ENCODE data around the gene SBK1. TPM values are rescaled to one million over a fixed set of nuclear protein-coding genes. Genes with fewer than 3 reads are reported as not detected.

SBK1 gene
- total and polyA plus RNA-seq, 10 of the 15 experiments (the other 5 are each of a cell fraction or from before 2014, with no cell fraction given), result 0.04 to 0.26 (median 0.06) TPM; not detected in 4

DNA sequence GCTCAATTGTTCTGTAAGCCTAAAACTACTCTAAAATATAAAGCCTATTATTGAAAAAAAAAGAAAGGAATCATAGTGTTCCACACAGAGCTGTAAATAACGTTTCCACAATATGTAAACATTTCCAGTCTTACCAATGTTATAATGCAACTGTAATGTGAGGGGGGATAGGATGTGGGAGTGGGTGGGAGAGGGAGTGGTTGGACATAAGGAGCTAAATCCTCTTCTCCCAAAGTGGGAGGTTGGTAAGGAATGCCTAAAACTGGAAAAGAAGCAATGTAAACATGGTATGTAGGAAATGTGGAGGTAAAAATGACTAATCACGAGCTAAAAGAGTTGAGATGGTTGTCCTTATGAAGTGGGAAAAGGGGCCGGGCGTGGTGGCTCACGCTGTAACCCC is 17.6 kb upstream of the SBK1 start:
- intact Hi-C loops (cut with micrococcal nuclease; ENCODE audit: unreplicated experiment) (no loop called here), in situ Hi-C loops (cut with MboI) (loop anchor here (5.0 kb wide), 1 partner anchor 38 kb away; no protein-coding TSS in a partner anchor)
- SMC1A ChIA-PET (ENCODE audit: uncharacterized antibody, unreplicated experiment), result interaction anchor here (0.9 to 1.1 kb wide), 2 partner anchors 25 to 42 kb away, joined by 3 read pairs; no protein-coding TSS in a partner anchor
- Histone ChIP-seq H2AFZ (ENCODE audit: control insufficient read depth, low read depth, low read length) (no peak overlapping the region), H3K4me1 (ENCODE audit: control insufficient read depth, insufficient read depth, low read length) (peaks cover 2% of the 10 kb centered on the region; the same call in 1 of the 2 replicates), H3K36me3 (ENCODE audit: control insufficient read depth in 2 of 2, insufficient read depth in 2 of 2, low read length in 1 of 2) (no peaks in the 10 kb centered on the region), H3K4me2 (ENCODE audit: control insufficient read depth, insufficient read depth) (no peak overlapping the region), H3K27me3 (replicated peaks in 1 of 2; ENCODE audit: control insufficient read depth in 2 of 2, insufficient read depth in 2 of 2, low read length in 1 of 2) (no peaks in the 10 kb centered on the region; a peak in 1 of 4 replicates), H3K79me2 (ENCODE audit: control insufficient read depth, insufficient read depth, low read length) (no peaks in the 10 kb centered on the region), H4K20me1 (ENCODE audit: control insufficient read depth, insufficient read depth) (no peaks in the 10 kb centered on the region), H3K9ac (ENCODE audit: control insufficient read depth, insufficient read depth, low read length) (no peak overlapping the region), H3K4me3 (no peak overlapping the region), H3K9me3 (replicated peaks; ENCODE audit: control insufficient read depth, insufficient read depth, low read length) (no peaks in the 10 kb centered on the region), H3K27ac (ENCODE audit: control insufficient read depth, insufficient read depth) (no peak overlapping the region)
- WGBS (ENCODE audit: insufficient coverage, insufficient replicate concordance, low lambda C conversion rate, missing lambda C conversion rate), result 0% methylated on average over 5 of the region's 5 CpGs
- POLR2A ChIA-PET, result no interaction called here
- no peak for DNase-seq (ENCODE audit: low read depth, low spot score)
- FAIRE-seq, result no peak
- CTCF ChIA-PET, result interaction anchor here (1.1 to 1.2 kb wide), 2 partner anchors 47 to 50 kb away, joined by 3 read pairs; no protein-coding TSS in a partner anchor
- RAD21 ChIA-PET (ENCODE audit: unreplicated experiment), result no interaction called here
- no peak for ATAC-seq
- BruUV-seq (replicated peaks), result no TSS peak
- no peak for TF ChIP-seq NR2F1 (conservative IDR thresholded peaks at IDR 0.05)
- TF ChIP-seq, protein P1, sequence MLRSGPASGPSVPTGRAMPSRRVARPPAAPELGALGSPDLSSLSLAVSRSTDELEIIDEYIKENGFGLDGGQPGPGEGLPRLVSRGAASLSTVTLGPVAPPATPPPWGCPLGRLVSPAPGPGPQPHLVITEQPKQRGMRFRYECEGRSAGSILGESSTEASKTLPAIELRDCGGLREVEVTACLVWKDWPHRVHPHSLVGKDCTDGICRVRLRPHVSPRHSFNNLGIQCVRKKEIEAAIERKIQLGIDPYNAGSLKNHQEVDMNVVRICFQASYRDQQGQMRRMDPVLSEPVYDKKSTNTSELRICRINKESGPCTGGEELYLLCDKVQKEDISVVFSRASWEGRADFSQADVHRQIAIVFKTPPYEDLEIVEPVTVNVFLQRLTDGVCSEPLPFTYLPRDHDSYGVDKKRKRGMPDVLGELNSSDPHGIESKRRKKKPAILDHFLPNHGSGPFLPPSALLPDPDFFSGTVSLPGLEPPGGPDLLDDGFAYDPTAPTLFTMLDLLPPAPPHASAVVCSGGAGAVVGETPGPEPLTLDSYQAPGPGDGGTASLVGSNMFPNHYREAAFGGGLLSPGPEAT (IDR thresholded peaks at IDR 0.05; ENCODE audit: low read depth), result no peak

DNA sequence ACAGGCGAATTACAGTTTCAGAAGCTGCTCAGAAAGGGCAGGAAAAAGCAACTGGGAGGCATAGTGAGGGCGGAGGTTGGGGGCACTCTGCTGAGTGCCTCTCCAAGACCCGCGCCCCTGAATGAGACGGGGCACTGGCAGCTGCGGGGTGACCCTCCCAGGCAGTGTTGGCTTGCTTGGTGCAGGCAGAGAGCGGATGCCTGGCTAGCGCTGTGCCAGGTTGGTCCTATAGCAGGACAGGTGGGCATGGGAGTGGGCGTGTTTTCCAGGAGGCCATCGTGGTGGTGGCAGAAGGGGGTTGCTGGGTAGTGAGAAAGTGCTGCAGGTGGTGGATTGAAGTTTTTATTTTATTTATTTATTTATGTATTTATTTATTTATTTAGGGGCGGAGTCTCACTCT is 16.0 kb upstream of the SBK1 start:
- no peaks in the 10 kb centered on the region for H4K20me1 ChIP-seq (ENCODE audit: control insufficient read depth, insufficient read depth)
- BruUV-seq (replicated peaks), result no TSS peak
- no peak overlapping the region for H3K27ac ChIP-seq (ENCODE audit: control insufficient read depth, insufficient read depth)
- H3K9me3 ChIP-seq (replicated peaks; ENCODE audit: control insufficient read depth, insufficient read depth, low read length), result no peaks in the 10 kb centered on the region
- no peak for ATAC-seq
- ChIA-PET RAD21 (ENCODE audit: unreplicated experiment) (no interaction called here), SMC1A (ENCODE audit: uncharacterized antibody, unreplicated experiment) (interaction anchor here (1.6 kb wide), 1 partner anchor 41 kb away, joined by 5 read pairs; no protein-coding TSS in a partner anchor), CTCF (interaction anchor here (3.9 kb wide), 1 partner anchor 41 kb away, joined by 20 read pairs; no protein-coding TSS in a partner anchor), POLR2A (no interaction called here)
- in situ Hi-C loops (cut with MboI) (loop anchor here (5.0 kb wide), 1 partner anchor 36 kb away; no protein-coding TSS in a partner anchor), intact Hi-C loops (cut with micrococcal nuclease; ENCODE audit: unreplicated experiment) (no loop called here)
- no peaks in the 10 kb centered on the region for H3K36me3 ChIP-seq (ENCODE audit: control insufficient read depth in 2 of 2, insufficient read depth in 2 of 2, low read length in 1 of 2)
- WGBS (ENCODE audit: insufficient coverage, insufficient replicate concordance, low lambda C conversion rate, missing lambda C conversion rate), result 46% methylated on average over 11 of the region's 11 CpGs
- H3K9ac ChIP-seq (ENCODE audit: control insufficient read depth, insufficient read depth, low read length), result no peak overlapping the region
- DNase-seq (ENCODE audit: low read depth, low spot score), result no peak
- H3K4me2 ChIP-seq (ENCODE audit: control insufficient read depth, insufficient read depth), result no peak overlapping the region
- no peaks in the 10 kb centered on the region; a peak in 1 of 4 replicates for H3K27me3 ChIP-seq (replicated peaks in 1 of 2; ENCODE audit: control insufficient read depth in 2 of 2, insufficient read depth in 2 of 2, low read length in 1 of 2)
- no peak overlapping the region for H2AFZ ChIP-seq (ENCODE audit: control insufficient read depth, low read depth, low read length)
- peaks cover 2% of the 10 kb centered on the region; the same call in 1 of the 2 replicates for H3K4me1 ChIP-seq (ENCODE audit: control insufficient read depth, insufficient read depth, low read length)
- no peak for FAIRE-seq
- H3K79me2 ChIP-seq (ENCODE audit: control insufficient read depth, insufficient read depth, low read length), result no peaks in the 10 kb centered on the region
- no peak overlapping the region for H3K4me3 ChIP-seq
- TF ChIP-seq BCL11A (IDR thresholded peaks at IDR 0.05; ENCODE audit: low read depth, low read length) (no peak), PAX8 (IDR thresholded peaks at IDR 0.05) (no peak), NFYA (IDR thresholded peaks at IDR 0.05; ENCODE audit: borderline replicate concordance, low read depth, low read length) (no peak), TBL1XR1 (IDR thresholded peaks at IDR 0.05; ENCODE audit: low read depth, low read length) (no peak), RBBP5 (conservative IDR thresholded peaks at IDR 0.05) (no peak), IKZF2 (IDR thresholded peaks at IDR 0.05) (no peak)
- TF ChIP-seq, protein P2, sequence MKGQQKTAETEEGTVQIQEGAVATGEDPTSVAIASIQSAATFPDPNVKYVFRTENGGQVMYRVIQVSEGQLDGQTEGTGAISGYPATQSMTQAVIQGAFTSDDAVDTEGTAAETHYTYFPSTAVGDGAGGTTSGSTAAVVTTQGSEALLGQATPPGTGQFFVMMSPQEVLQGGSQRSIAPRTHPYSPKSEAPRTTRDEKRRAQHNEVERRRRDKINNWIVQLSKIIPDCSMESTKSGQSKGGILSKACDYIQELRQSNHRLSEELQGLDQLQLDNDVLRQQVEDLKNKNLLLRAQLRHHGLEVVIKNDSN (IDR thresholded peaks at IDR 0.05; ENCODE audit: borderline replicate concordance, extremely low read length, insufficient read depth, low read depth, low read length), result no peak
- TF ChIP-seq, protein P3, sequence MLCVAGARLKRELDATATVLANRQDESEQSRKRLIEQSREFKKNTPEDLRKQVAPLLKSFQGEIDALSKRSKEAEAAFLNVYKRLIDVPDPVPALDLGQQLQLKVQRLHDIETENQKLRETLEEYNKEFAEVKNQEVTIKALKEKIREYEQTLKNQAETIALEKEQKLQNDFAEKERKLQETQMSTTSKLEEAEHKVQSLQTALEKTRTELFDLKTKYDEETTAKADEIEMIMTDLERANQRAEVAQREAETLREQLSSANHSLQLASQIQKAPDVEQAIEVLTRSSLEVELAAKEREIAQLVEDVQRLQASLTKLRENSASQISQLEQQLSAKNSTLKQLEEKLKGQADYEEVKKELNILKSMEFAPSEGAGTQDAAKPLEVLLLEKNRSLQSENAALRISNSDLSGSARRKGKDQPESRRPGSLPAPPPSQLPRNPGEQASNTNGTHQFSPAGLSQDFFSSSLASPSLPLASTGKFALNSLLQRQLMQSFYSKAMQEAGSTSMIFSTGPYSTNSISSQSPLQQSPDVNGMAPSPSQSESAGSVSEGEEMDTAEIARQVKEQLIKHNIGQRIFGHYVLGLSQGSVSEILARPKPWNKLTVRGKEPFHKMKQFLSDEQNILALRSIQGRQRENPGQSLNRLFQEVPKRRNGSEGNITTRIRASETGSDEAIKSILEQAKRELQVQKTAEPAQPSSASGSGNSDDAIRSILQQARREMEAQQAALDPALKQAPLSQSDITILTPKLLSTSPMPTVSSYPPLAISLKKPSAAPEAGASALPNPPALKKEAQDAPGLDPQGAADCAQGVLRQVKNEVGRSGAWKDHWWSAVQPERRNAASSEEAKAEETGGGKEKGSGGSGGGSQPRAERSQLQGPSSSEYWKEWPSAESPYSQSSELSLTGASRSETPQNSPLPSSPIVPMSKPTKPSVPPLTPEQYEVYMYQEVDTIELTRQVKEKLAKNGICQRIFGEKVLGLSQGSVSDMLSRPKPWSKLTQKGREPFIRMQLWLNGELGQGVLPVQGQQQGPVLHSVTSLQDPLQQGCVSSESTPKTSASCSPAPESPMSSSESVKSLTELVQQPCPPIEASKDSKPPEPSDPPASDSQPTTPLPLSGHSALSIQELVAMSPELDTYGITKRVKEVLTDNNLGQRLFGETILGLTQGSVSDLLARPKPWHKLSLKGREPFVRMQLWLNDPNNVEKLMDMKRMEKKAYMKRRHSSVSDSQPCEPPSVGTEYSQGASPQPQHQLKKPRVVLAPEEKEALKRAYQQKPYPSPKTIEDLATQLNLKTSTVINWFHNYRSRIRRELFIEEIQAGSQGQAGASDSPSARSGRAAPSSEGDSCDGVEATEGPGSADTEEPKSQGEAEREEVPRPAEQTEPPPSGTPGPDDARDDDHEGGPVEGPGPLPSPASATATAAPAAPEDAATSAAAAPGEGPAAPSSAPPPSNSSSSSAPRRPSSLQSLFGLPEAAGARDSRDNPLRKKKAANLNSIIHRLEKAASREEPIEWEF (IDR thresholded peaks at IDR 0.05; ENCODE audit: insufficient replicate concordance, low read depth, low read length), result no peak

Data from GM12878 (cell line).